ENCODE data around the gene ITPR2.

Gene ITPR2

GRCh38 chr12:26426652-26427051, 406.3 kb downstream of the ITPR2 start:
- DNase-seq (ENCODE audit: insufficient read length, low spot score) = no peak
- FAIRE-seq = no peak
- TF ChIP-seq POU2F2 (IDR thresholded peaks at IDR 0.05; ENCODE audit: low read depth, low read length) = no peak
- no peak for TF ChIP-seq SPI1 (IDR thresholded peaks at IDR 0.05; ENCODE audit: low read depth, low read length)
- TF ChIP-seq POLR2A (IDR thresholded peaks at IDR 0.05; ENCODE audit: low read depth, low read length) = no peak
- no peak for TF ChIP-seq POLR2AphosphoS5 (IDR thresholded peaks at IDR 0.05; ENCODE audit: low read depth, low read length)
- no peak for TF ChIP-seq PAX5 (IDR thresholded peaks at IDR 0.05; ENCODE audit: insufficient read depth, low read length, severe bottlenecking)
- no peak for TF ChIP-seq TAF1 (IDR thresholded peaks at IDR 0.05; ENCODE audit: low read depth, low read length)

GRCh38 chr12:26425587-26426260, 407.3 kb downstream of the ITPR2 start:
- FAIRE-seq (peak; percentile 52), DNase-seq (ENCODE audit: insufficient read length, low spot score) (no peak)

GRCh38 chr12:26422839-26423398, 410.1 kb downstream of the ITPR2 start:
- FAIRE-seq = peak; percentile 73
- TF ChIP-seq TAF1 (IDR thresholded peaks at IDR 0.05; ENCODE audit: low read depth, low read length) (no peak), SPI1 (IDR thresholded peaks at IDR 0.05; ENCODE audit: low read depth, low read length) (no peak), POLR2A (IDR thresholded peaks at IDR 0.05; ENCODE audit: low read depth, low read length) (no peak), POU2F2 (IDR thresholded peaks at IDR 0.05; ENCODE audit: low read depth, low read length) (no peak), PAX5 (IDR thresholded peaks at IDR 0.05; ENCODE audit: insufficient read depth, low read length, severe bottlenecking) (no peak), POLR2AphosphoS5 (IDR thresholded peaks at IDR 0.05; ENCODE audit: low read depth, low read length) (no peak)
- no peak for DNase-seq (ENCODE audit: insufficient read length, low spot score)

More at GRCh38 chr12:26425587-26426260, 407.3 kb downstream of the ITPR2 start:
- TF ChIP-seq POLR2AphosphoS5 (IDR thresholded peaks at IDR 0.05; ENCODE audit: low read depth, low read length) (no peak), SPI1 (IDR thresholded peaks at IDR 0.05; ENCODE audit: low read depth, low read length) (no peak), POU2F2 (IDR thresholded peaks at IDR 0.05; ENCODE audit: low read depth, low read length) (no peak), POLR2A (IDR thresholded peaks at IDR 0.05; ENCODE audit: low read depth, low read length) (no peak), TAF1 (IDR thresholded peaks at IDR 0.05; ENCODE audit: low read depth, low read length) (no peak), PAX5 (IDR thresholded peaks at IDR 0.05; ENCODE audit: insufficient read depth, low read length, severe bottlenecking) (no peak)

- TF ChIP-seq TAF1 (IDR thresholded peaks at IDR 0.05; ENCODE audit: low read depth, low read length) (no peak), PAX5 (IDR thresholded peaks at IDR 0.05; ENCODE audit: insufficient read depth, low read length, severe bottlenecking) (no peak), POU2F2 (IDR thresholded peaks at IDR 0.05; ENCODE audit: low read depth, low read length) (no peak), POLR2AphosphoS5 (IDR thresholded peaks at IDR 0.05; ENCODE audit: low read depth, low read length) (no peak), SPI1 (IDR thresholded peaks at IDR 0.05; ENCODE audit: low read depth, low read length) (no peak), POLR2A (IDR thresholded peaks at IDR 0.05; ENCODE audit: low read depth, low read length) (no peak)
- FAIRE-seq (peak; percentile 16), DNase-seq (ENCODE audit: insufficient read length, low spot score) (no peak)
Observed at GRCh38 chr12:26416550-26416949, 416.4 kb downstream of the ITPR2 start.

- TF ChIP-seq POLR2A (IDR thresholded peaks at IDR 0.05; ENCODE audit: low read depth, low read length) (no peak), POU2F2 (IDR thresholded peaks at IDR 0.05; ENCODE audit: low read depth, low read length) (no peak), POLR2AphosphoS5 (IDR thresholded peaks at IDR 0.05; ENCODE audit: low read depth, low read length) (no peak), TAF1 (IDR thresholded peaks at IDR 0.05; ENCODE audit: low read depth, low read length) (no peak), PAX5 (IDR thresholded peaks at IDR 0.05; ENCODE audit: insufficient read depth, low read length, severe bottlenecking) (no peak), SPI1 (IDR thresholded peaks at IDR 0.05; ENCODE audit: low read depth, low read length) (no peak)
Observed at GRCh38 chr12:26410689-26411088, 422.3 kb downstream of the ITPR2 start.

GRCh38 chr12:26406813-26407212, 426.2 kb downstream of the ITPR2 start:
- FAIRE-seq = no peak
- TF ChIP-seq POLR2AphosphoS5 (IDR thresholded peaks at IDR 0.05; ENCODE audit: low read depth, low read length) (no peak), POU2F2 (IDR thresholded peaks at IDR 0.05; ENCODE audit: low read depth, low read length) (no peak), PAX5 (IDR thresholded peaks at IDR 0.05; ENCODE audit: insufficient read depth, low read length, severe bottlenecking) (no peak), SPI1 (IDR thresholded peaks at IDR 0.05; ENCODE audit: low read depth, low read length) (no peak), TAF1 (IDR thresholded peaks at IDR 0.05; ENCODE audit: low read depth, low read length) (no peak)
- DNase-seq (ENCODE audit: insufficient read length, low spot score) = no peak

More at GRCh38 chr12:26410689-26411088, 422.3 kb downstream of the ITPR2 start:
- FAIRE-seq (no peak), DNase-seq (ENCODE audit: insufficient read length, low spot score) (no peak)

- no peak for TF ChIP-seq PAX5 (IDR thresholded peaks at IDR 0.05; ENCODE audit: insufficient read depth, low read length, severe bottlenecking)
- TF ChIP-seq POLR2AphosphoS5 (IDR thresholded peaks at IDR 0.05; ENCODE audit: low read depth, low read length) = no peak
- TF ChIP-seq POLR2A (IDR thresholded peaks at IDR 0.05; ENCODE audit: low read depth, low read length) = no peak
- no peak for TF ChIP-seq TAF1 (IDR thresholded peaks at IDR 0.05; ENCODE audit: low read depth, low read length)
- TF ChIP-seq SPI1 (IDR thresholded peaks at IDR 0.05; ENCODE audit: low read depth, low read length) = no peak
- no peak for TF ChIP-seq POU2F2 (IDR thresholded peaks at IDR 0.05; ENCODE audit: low read depth, low read length)
- no peak for FAIRE-seq
- DNase-seq (ENCODE audit: insufficient read length, low spot score) = no peak
Observed at GRCh38 chr12:26406391-26406790, 426.6 kb downstream of the ITPR2 start.

GRCh38 chr12:26403601-26404000, 429.4 kb downstream of the ITPR2 start:
- DNase-seq (ENCODE audit: insufficient read length, low spot score) = no peak
- no peak for TF ChIP-seq POLR2A (IDR thresholded peaks at IDR 0.05; ENCODE audit: low read depth, low read length)
- TF ChIP-seq POLR2AphosphoS5 (IDR thresholded peaks at IDR 0.05; ENCODE audit: low read depth, low read length) = no peak
- no peak for TF ChIP-seq PAX5 (IDR thresholded peaks at IDR 0.05; ENCODE audit: insufficient read depth, low read length, severe bottlenecking)
- no peak for TF ChIP-seq TAF1 (IDR thresholded peaks at IDR 0.05; ENCODE audit: low read depth, low read length)
- TF ChIP-seq SPI1 (IDR thresholded peaks at IDR 0.05; ENCODE audit: low read depth, low read length) = no peak
- no peak for TF ChIP-seq POU2F2 (IDR thresholded peaks at IDR 0.05; ENCODE audit: low read depth, low read length)
- no peak for FAIRE-seq

GRCh38 chr12:26402648-26403047, 430.3 kb downstream of the ITPR2 start:
- TF ChIP-seq SPI1 (IDR thresholded peaks at IDR 0.05; ENCODE audit: low read depth, low read length) (no peak), POLR2A (IDR thresholded peaks at IDR 0.05; ENCODE audit: low read depth, low read length) (no peak), POLR2AphosphoS5 (IDR thresholded peaks at IDR 0.05; ENCODE audit: low read depth, low read length) (no peak), PAX5 (IDR thresholded peaks at IDR 0.05; ENCODE audit: insufficient read depth, low read length, severe bottlenecking) (no peak), TAF1 (IDR thresholded peaks at IDR 0.05; ENCODE audit: low read depth, low read length) (no peak), POU2F2 (IDR thresholded peaks at IDR 0.05; ENCODE audit: low read depth, low read length) (no peak)
- DNase-seq (ENCODE audit: insufficient read length, low spot score) (no peak), FAIRE-seq (peak; percentile 55)

All from GM12891 (cell line).